ENCODE data around the gene FHL2.
"Not testable (repeated sequence)": the region's sequence is repeated elsewhere in the genome, so short reads cannot be mapped to it uniquely, and the experiment has no call there.

FHL2 gene

DNA sequence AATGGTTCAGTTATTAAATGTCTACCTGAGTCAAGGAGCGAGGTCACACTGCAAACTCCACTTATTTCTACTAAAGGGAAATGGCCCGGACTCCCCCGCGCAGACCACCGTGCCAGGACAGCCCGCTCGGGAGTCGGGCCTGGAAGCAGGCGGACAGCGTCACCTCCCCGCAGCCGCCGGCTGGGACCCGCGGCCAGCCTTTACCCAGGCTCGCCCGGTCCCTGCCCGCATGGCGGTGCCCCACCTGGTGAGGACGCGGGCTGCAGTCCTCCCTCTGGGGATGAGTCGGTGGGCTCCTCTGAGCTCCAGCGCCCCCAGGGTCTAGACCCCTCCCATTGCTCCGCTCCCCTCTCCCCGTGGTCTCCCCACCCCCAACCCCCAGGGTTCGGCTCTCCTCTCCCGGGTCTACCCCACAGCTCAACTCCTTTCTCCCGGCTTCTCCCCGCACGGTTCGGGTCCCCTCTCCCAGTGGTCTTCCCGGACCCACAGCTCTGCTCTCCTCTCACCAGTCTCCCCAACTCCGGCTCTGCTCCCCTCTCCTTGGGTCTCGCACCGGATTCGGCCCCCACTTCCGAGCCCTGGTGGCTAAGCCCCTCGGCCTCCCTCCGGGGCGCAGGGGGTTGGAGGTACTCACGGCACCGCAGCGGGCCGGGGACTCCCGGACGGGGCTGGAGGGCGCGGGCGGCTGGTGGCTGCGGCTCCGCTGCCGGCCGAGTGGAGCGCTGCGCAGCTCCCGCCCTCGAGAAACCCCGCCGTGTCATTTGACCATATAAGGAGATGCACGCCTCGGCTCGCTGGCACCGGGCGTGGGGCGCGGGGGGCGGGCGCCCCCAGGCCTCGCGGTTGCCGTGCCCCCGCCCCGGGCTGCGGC lies at the start of gene FHL2:
Gene FHL2 (minus strand): TSS at position 716 of the 871 bp plus-strand sequence. CDS start 12,535 bp downstream, outside the sequence.
- peak; percentile 75 for DNase-seq

GRCh38 chr2:105447476-105447875 lies 48.6 kb upstream of the FHL2 start:
- DNase-seq, result no peak

DNA sequence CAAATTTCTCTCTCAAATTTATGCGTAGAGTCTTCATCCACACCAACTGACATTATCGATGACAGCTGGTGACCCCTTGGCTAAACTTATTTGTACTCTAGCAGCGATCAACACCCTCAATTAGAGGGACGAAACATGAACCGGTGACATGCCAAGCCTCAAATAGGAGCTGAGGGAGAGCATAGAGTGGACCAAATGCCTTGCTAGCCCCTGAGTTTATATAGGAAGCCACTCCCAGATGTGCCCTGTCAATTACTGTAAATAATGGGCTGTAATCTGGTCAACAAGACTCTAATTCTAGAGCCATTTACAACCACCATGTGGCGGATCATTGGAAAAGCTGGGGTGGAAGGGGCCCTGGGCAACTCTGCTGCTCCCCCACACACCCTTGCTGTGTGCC lies 47.6 kb upstream of the FHL2 start:
- no peak for DNase-seq

GRCh38 chr2:105445976-105446375 lies 47.1 kb upstream of the FHL2 start:
- DNase-seq, result no peak

DNA sequence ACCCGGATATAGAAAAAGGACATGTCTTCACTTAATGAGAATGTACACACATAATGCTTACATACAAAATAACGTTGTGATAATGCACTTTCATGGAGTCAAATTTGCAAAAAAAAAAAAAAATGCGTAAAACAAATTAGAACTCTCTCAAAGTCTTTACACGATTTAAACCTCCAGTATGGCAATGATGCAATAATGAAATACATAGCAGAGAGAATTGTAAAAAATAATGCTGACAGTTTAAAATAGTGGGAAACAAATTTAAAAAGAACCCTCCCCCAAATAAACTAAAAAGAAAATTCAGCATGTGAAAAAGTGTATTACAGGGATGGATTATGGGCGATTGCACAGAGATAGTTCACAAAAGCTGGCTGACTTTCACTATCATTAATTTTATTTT lies 46.6 kb upstream of the FHL2 start:
- DNase-seq, result no peak

DNA sequence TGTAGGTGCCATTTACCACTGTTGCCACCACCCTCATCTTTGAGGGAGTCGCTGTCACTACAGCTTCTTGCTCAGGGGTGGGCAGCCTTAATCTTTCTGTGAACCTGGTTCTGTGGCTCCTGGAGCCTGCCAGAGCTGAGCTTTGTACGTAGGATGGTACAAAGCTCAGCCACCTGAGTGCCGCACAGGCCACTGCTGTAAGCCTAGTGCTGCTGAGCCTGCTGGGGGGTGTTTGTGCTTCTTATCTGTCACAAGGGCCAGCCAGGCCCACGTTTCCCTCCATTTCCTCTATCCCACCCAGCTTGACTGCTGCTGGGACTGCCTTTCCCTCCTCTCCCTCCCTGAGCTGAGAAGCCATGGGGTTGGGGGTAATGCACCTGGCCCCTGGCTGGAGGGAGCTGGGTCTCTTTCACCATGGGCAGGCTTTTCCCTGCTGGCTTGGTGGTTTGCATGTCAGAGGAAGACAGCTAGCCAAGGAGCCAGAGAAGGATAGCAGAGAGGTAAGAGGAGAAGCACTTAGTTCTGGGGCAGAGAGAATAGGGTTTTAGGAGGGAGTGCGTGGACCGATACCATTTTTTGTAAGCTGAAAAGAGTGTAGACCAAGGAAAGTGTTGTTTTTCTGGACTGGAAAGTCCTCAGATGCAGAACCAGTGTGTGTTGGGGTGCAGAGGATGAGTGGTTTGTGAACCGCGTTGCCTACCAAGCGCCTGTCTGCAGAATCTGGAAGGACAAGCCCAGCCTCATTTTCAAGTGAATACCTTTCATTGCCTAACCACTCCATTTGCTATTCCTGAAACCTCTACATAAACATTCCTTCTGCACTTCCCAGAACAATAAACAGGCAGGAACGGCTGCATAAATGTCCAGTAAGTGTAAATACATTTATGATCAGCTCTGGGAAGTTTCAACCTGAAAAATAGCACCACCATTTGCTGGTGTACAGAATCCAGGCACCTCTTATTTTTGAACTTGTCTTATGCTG lies 45.1 kb upstream of the FHL2 start:
- DNase-seq, result no peak

DNA sequence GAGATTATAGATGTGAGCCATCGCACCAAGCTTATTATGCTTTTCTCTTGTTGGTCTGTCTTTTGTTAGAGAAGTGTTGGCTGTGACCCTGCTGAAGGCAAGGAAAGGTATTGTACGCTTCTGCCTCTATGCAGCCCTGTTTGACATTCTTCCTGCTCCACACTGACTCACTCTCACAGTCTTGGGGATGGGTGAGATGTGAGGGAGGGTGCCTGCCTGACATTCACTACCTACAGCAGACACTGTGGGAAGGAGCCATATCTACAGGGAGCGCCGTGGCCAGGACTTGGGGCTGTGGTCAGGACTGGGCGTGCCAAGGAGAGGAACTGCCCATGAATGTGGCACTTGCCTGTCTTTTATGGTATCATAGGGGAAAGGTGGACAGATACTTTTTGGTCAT lies 43.9 kb upstream of the FHL2 start:
- no peak for DNase-seq

DNA sequence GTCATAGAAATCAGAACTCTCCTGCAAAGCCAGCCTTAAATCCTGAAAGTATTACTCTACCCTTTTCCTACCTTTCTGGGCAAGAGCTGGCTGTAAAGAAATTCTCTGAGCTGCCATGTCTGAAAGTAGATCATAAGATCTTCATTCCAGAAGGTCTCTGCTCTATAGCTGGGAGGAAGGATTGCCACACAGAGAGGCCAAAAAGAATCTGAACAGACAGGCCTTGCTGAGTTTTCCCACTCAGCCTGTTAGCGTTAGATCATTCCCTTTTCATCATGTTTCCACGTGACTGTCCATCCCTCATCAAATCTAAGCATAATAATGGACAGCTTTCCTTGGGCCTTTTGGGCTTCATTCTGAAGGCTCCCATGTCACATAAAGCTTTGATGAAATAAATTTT lies 43.2 kb upstream of the FHL2 start:
- no peak for DNase-seq

- DNase-seq, result no peak
These were observed 40.3 kb upstream of the FHL2 start for GRCh38 chr2:105439141-105439540.

DNA sequence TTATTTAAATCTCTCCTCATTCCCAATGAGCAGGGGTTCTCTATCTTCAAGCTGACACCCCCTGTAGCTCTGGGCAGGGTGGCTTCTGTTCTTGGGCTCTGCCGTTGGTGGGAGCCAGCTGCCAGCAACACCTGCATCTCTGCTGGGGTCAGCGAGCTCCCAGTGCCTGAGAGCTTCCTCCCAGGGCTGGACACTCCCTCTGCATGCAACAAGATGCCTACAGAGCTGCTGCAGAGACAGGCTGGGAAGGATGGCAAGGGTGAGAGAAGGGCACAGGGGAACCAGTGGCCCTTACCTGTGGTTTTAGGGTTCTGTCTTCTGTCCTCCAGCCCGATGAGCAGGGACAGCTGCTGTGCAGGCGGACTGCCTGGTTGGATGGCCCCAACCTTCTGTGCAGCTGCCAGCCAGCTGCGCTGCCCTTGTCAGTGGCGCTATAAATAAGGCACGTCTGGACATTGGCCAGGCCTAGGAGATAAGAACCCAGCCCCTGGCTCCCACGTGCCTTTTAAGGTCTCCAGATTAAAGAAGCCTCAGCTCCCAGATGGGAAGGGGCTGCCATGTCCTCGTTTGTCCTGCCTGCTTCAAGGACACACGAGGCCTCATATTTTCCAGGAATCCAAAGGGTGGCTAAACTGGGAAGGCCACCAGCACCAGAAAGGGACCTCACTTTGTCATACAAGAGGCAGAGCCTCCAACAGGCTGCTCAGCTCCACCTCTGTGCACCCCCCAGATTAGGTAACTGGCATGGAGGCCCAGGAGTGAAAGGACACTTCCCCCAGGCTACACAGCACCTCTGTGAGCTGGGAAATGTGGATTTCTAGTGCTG lies 39.5 kb upstream of the FHL2 start:
- DNase-seq, result no peak

- DNase-seq, result no peak
These were observed 38.9 kb upstream of the FHL2 start for GRCh38 chr2:105437708-105438103.

- no peak for DNase-seq
These were observed 33.9 kb upstream of the FHL2 start for GRCh38 chr2:105432749-105433148.

GRCh38 chr2:105432044-105432399 lies 33.2 kb upstream of the FHL2 start:
- DNase-seq, result no peak

GRCh38 chr2:105431367-105432043 lies 32.7 kb upstream of the FHL2 start:
- no peak for DNase-seq

DNA sequence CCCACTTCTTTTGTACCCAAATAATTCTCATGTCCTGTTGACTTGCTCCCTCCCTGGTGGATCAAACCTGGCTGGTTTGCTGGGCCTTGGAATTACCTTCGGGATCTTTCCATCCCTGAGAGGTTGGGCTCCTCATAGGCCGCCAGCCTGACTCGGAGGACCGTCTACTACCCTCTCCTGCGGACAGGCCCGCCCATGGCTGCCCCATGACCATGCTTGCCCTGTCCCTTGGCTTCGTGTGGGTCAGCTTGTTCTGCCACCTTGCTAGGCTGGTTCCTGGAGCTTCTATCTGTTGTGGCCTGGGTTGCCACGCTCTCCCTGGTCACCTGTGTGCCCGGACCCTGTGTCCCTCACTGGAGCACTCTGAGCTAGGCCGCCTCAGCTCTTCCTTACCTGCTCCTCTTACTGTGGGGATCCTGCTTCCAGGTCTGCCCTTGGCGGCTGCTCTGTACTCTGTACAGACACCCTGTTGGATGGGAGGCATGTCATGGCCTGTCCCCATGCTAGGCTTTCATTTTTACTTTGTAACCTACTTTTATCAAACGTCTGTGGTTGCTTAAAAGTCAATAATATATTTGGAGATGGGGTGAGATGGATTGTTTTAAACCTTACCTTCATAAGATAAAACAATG lies 29.7 kb upstream of the FHL2 start:
- no peak for DNase-seq

- no peak for DNase-seq
These were observed 28.6 kb upstream of the FHL2 start for GRCh38 chr2:105427485-105427884.

DNA sequence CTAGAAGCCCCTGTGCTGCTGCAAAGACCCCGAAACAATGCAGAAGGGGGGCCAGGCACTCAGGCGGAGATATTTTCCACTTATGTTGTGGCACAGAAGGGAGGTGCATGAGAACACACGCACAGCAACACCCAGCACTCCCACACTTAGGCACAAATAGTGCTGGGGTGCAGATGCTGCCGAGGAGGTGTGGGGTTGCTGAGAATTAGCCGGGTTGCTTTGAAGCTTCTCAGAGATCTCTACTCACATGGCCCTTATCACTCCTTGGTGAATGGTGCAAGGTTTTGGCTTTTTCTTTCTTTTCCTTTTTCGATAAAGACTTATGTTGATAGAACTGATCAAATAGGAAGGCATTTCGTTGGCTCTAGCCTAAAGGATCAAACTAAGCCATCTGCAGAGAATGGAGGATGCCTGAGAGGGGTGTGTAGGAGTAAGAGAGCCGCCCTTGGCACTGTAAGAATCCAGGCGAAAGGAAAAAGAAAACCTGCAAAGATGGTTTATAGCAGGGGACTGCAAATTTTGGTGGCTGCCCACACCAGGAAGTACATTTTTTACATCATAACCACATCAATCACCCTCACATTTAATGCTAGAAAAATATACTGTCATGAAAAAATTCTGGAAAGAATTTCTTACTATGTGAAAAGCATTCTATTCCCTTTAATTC lies 27.9 kb upstream of the FHL2 start:
- no peak for DNase-seq

GRCh38 chr2:105425936-105426625 lies 27.2 kb upstream of the FHL2 start:
- DNase-seq, result no peak

DNA sequence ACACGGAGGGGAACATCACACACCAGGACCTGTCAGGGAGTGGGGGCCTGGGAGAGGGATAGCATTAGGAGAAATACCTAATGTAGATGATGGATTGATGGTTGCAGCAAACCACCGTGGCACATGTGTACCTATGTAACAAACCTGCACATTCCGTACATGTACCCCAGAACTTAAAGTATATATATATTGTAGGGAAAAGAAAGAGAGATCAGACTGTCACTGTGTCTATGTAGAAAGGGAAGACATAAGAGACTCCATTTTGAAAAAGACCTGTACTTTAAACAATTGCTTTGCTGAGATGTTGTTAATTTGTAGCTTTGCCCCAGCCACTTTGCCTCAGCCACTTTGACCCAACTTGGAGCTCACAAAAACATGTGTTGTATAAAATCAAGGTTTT lies 26.0 kb upstream of the FHL2 start:
- not testable (repeated sequence) for DNase-seq

GRCh38 chr2:105422801-105423200 lies 23.9 kb upstream of the FHL2 start:
- DNase-seq, result no peak

GRCh38 chr2:105421053-105421452 lies 22.2 kb upstream of the FHL2 start:
- DNase-seq, result no peak
